Neural progenitor cell (in vitro differentiated cells): ENCODE data around the gene UTY. TPM values are rescaled to one million over a fixed set of nuclear protein-coding genes. Genes with fewer than 3 reads are reported as not detected.

Source experiments
- DNase-seq: peaks from one replicate; pipeline ENCODE4 v3.0.0-alpha.2; 2016; ENCODE audit warnings: low spot score
- H2AFZ ChIP-seq: fragments of 200-600 bp; sonication (generic); replicated peaks from 2 replicates; pipeline ENCODE4 v1.6.1; 2016; ENCODE audit warnings: antibody characterized with exemption
- H3F3A ChIP-seq: fragments of 200-600 bp; sonication (generic); 2 replicates; pipeline ENCODE4 v1.6.1; 2016; ENCODE audit warnings: antibody characterized with exemption, low read depth
- H3K27ac ChIP-seq: fragments of 200-600 bp; sonication (generic); 2 replicates; pipeline ENCODE4 v1.5.1; 2016; ENCODE audit warnings: mild to moderate bottlenecking
- H3K27me3 ChIP-seq: fragments of 200-600 bp; sonication (generic); 2 replicates; pipeline ENCODE4 v1.6.1; 2016; ENCODE audit warnings: mild to moderate bottlenecking, moderate library complexity
- H3K36me3 ChIP-seq: fragments of 200-600 bp; sonication (generic); 2 replicates; pipeline ENCODE4 v1.5.1; 2016
- H3K4me1 ChIP-seq: fragments of 200-600 bp; sonication (generic); 2 replicates; pipeline ENCODE4 v1.6.1; 2016; ENCODE audit warnings: mixed run types
- H3K4me2 ChIP-seq: fragments of 200-600 bp; sonication (generic); 2 replicates; pipeline ENCODE4 v1.6.1; 2016
- H3K4me3 ChIP-seq: fragments of 200-600 bp; sonication (generic); 2 replicates; pipeline ENCODE4 v1.5.1; 2016
- H3K79me2 ChIP-seq: fragments of 200-600 bp; sonication (generic); 2 replicates; pipeline ENCODE4 v1.6.1; 2016; ENCODE audit warnings: low read depth
- H3K9ac ChIP-seq: fragments of 200-600 bp; sonication (generic); 2 replicates; pipeline ENCODE4 v1.6.1; 2016
- H3K9me3 ChIP-seq: fragments of 200-600 bp; sonication (generic); 2 replicates; pipeline ENCODE4 v1.5.1; 2016; ENCODE audit warnings: low read depth
- H4K20me1 ChIP-seq: fragments of 200-600 bp; sonication (generic); 2 replicates; pipeline ENCODE4 v1.6.1; 2016; ENCODE audit warnings: low read depth
- H3K27ac Mint-ChIP-seq: 3 replicates; pipeline ENCODE4 v1.8.0; 2021; ENCODE audit warnings: mixed read lengths
- H3K27me3 Mint-ChIP-seq: 2 replicates; pipeline ENCODE4 v1.8.0; 2022; ENCODE audit warnings: low read depth, mild to moderate bottlenecking, inconsistent platforms, moderate library complexity, mixed read lengths; ENCODE audit not compliant: insufficient read depth
- H3K36me3 Mint-ChIP-seq: 3 replicates; pipeline ENCODE4 v1.8.0; 2021; ENCODE audit warnings: mixed read lengths
- H3K4me1 Mint-ChIP-seq: 3 replicates; pipeline ENCODE4 v1.8.0; 2021; ENCODE audit warnings: mixed read lengths
- H3K4me3 Mint-ChIP-seq: 3 replicates; pipeline ENCODE4 v1.8.0; 2021; ENCODE audit warnings: mild to moderate bottlenecking, moderate library complexity, mixed read lengths
- H3K9me3 Mint-ChIP-seq: 3 replicates; pipeline ENCODE4 v1.8.0; 2020; ENCODE audit warnings: mixed read lengths
- CTCF ChIP-seq: fragments of 200-600 bp; sonication (generic); IDR thresholded peaks from 2 replicates; pipeline ENCODE4 v1.5.1; 2017; ENCODE audit warnings: antibody characterized with exemption, mild to moderate bottlenecking
- EZH2 ChIP-seq: fragments of 200-600 bp; sonication (generic); IDR thresholded peaks from 2 replicates; pipeline ENCODE4 v1.6.1; 2017; ENCODE audit warnings: antibody characterized with exemption, mild to moderate bottlenecking, moderate library complexity
- EZH2phosphoT487 ChIP-seq: fragments of 200-600 bp; sonication (generic); IDR thresholded peaks from 2 replicates; pipeline ENCODE4 v1.6.1; 2017; ENCODE audit warnings: antibody characterized with exemption
- total RNA-seq: library from RNA; depleted of rRNA; stranded (reverse); fragments of >200 nt; gene quantifications from 2 replicates; pipeline ENCODE4 v1.2.3, GENCODE V29; 2015; ENCODE audit warnings: low replicate concordance

UTY gene
- total RNA-seq, 1 donor from 2014 or later, result not detected

DNA sequence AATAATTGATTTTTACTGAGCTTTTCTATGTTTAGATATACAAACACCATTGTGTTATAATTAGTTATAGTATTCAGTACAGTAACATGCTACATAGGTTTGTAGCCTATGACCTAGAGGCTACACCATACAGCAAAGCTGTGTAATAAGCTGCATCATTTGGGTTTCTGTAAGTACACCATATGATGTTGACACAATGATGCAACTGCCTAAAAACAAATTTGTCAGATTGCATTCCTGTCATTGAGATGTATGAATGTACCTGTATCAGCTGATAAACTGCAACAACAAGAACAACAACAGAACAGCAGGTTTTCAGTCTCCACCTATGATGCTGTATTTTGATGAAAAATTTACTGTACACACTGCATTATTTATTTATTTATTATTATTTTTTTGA is 64.3 kb downstream of the UTY start:
- no peaks in the 10 kb centered on the region for H3K27me3 Mint-ChIP-seq
- Histone ChIP-seq H3K4me1 (no peaks in the 10 kb centered on the region), H4K20me1 (no peaks in the 10 kb centered on the region), H3K9me3 (no peaks in the 10 kb centered on the region), H3K4me3 (no peak overlapping the region), H3K27me3 (no peaks in the 10 kb centered on the region), H3K9ac (no peak overlapping the region), H3K27ac (no peak overlapping the region), H2AFZ (no peak overlapping the region), H3K4me2 (no peak overlapping the region), H3F3A (no peaks in the 10 kb centered on the region), H3K36me3 (no peaks in the 10 kb centered on the region), H3K79me2 (no peaks in the 10 kb centered on the region)
- TF ChIP-seq CTCF (no peak), EZH2phosphoT487 (no peak), EZH2 (no peak)
- H3K27ac Mint-ChIP-seq, result no peak overlapping the region
- no peaks in the 10 kb centered on the region for H3K4me1 Mint-ChIP-seq
- no peaks in the 10 kb centered on the region for H3K36me3 Mint-ChIP-seq
- H3K4me3 Mint-ChIP-seq, result no peak overlapping the region
- no peak for DNase-seq
- H3K9me3 Mint-ChIP-seq, result no peaks in the 10 kb centered on the region

GRCh38 chrY:13398876-13399275 is 81.0 kb downstream of the UTY start:
- Histone ChIP-seq H3F3A (no peaks in the 10 kb centered on the region), H3K9ac (no peak overlapping the region), H3K79me2 (no peaks in the 10 kb centered on the region), H2AFZ (no peak overlapping the region), H3K36me3 (no peaks in the 10 kb centered on the region), H3K4me1 (no peaks in the 10 kb centered on the region), H3K9me3 (no peaks in the 10 kb centered on the region), H3K4me2 (no peak overlapping the region), H3K27me3 (no peaks in the 10 kb centered on the region), H3K4me3 (no peak overlapping the region), H3K27ac (no peak overlapping the region), H4K20me1 (no peaks in the 10 kb centered on the region)
- TF ChIP-seq CTCF (no peak), EZH2 (no peak), EZH2phosphoT487 (no peak)
- Mint-ChIP-seq H3K36me3 (no peaks in the 10 kb centered on the region), H3K9me3 (no peaks in the 10 kb centered on the region), H3K4me1 (no peaks in the 10 kb centered on the region), H3K27me3 (no peaks in the 10 kb centered on the region), H3K27ac (no peak overlapping the region), H3K4me3 (no peak overlapping the region)
- DNase-seq, result no peak

- Histone ChIP-seq H4K20me1 (no peaks in the 10 kb centered on the region), H3K79me2 (no peaks in the 10 kb centered on the region), H3K9me3 (no peaks in the 10 kb centered on the region), H3K4me1 (no peaks in the 10 kb centered on the region), H3K4me2 (no peak overlapping the region), H3K27me3 (no peaks in the 10 kb centered on the region), H3K27ac (no peak overlapping the region), H3F3A (no peaks in the 10 kb centered on the region), H3K36me3 (no peaks in the 10 kb centered on the region), H3K4me3 (no peak overlapping the region), H3K9ac (no peak overlapping the region), H2AFZ (no peak overlapping the region)
- H3K27me3 Mint-ChIP-seq, result no peaks in the 10 kb centered on the region
- TF ChIP-seq CTCF (no peak), EZH2phosphoT487 (no peak), EZH2 (no peak)
- H3K4me3 Mint-ChIP-seq, result no peak overlapping the region
- H3K9me3 Mint-ChIP-seq, result no peaks in the 10 kb centered on the region
- H3K36me3 Mint-ChIP-seq, result no peaks in the 10 kb centered on the region
- H3K4me1 Mint-ChIP-seq, result no peaks in the 10 kb centered on the region
- DNase-seq, result no peak
- no peak overlapping the region for H3K27ac Mint-ChIP-seq
These were observed 98.6 kb downstream of the UTY start for GRCh38 chrY:13381110-13381683.
